Gastroesophageal sphincter (tissue), 4 donors: ENCODE measurements around the gene CCDC124. TPM values are rescaled to one million over a fixed set of nuclear protein-coding genes. Genes with fewer than 3 reads are reported as not detected.

ENCODE experiments used
- ATAC-seq: fragments of 150-250 bp; one replicate; pipeline ENCODE4 v1.9.1; 2016; ENCODE audit warnings: mild to moderate bottlenecking, moderate library complexity
- H3K27ac ChIP-seq, 4 donors: fragments of 200-600 bp; sonication (generic) in 3 of 4; 1 replicate in 3 of 4; 2 replicates in 1 of 4; pipeline ENCODE4 v1.5.1; 2016 to 2019
- H3K27me3 ChIP-seq: fragments of 200-600 bp; sonication (generic); one replicate; pipeline ENCODE4 v1.5.1; 2019
- H3K36me3 ChIP-seq, 2 donors: fragments of 200-600 bp; sonication (generic); one replicate each; pipeline ENCODE4 v1.5.1; 2019; ENCODE audit warnings: control low read depth in 1 of 2
- H3K4me1 ChIP-seq, 3 donors: fragments of 200-600 bp; sonication (generic); 1 replicate in 2 of 3; 2 replicates in 1 of 3; pipeline ENCODE4 v1.5.1; 2016 to 2019; ENCODE audit warnings: control low read depth in 2 of 3
- H3K4me3 ChIP-seq, 2 donors: fragments of 200-600 bp; sonication (generic); one replicate each; pipeline ENCODE4 v1.5.1; 2019; ENCODE audit warnings: mild to moderate bottlenecking in 1 of 2, moderate library complexity in 1 of 2
- H3K9me3 ChIP-seq, 3 donors: fragments of 200-600 bp; sonication (generic); one replicate each; pipeline ENCODE4 v1.5.1; 2017 to 2019; ENCODE audit warnings: control low read depth in 2 of 3
- EP300 ChIP-seq: sonication (generic); formaldehyde crosslinking; IDR thresholded peaks from one replicate; pipeline ENCODE4 v1.6.1; 2017; ENCODE audit warnings: antibody characterized with exemption, mild to moderate bottlenecking
- POLR2A ChIP-seq, 2 donors: fragments of 450-650 bp; IDR thresholded peaks; one replicate each; pipeline ENCODE4 v1.6.1; 2017; ENCODE audit warnings: antibody characterized with exemption in 2 of 2, mild to moderate bottlenecking in 2 of 2, moderate library complexity in 1 of 2
- POLR2AphosphoS5 ChIP-seq: sonication (generic); formaldehyde crosslinking; IDR thresholded peaks from one replicate; pipeline ENCODE4 v1.6.1; 2017; ENCODE audit warnings: antibody characterized with exemption
- WGBS, 2 donors: methylation state at CpG; one replicate each; pipeline ENCODE4 v1.1.5; 2018; ENCODE audit warnings: low coverage in 1 of 2; 5-methylcytosine and 5-hydroxymethylcytosine counted together
- total RNA-seq, 4 donors: library from RNA; depleted of rRNA; stranded (reverse); fragments of >200 nt; gene quantifications; one replicate each; pipeline ENCODE4 v1.1.0, GENCODE V29; 2016
- TF ChIP-seq, protein P1 (sequence below), 4 experiments: fragments of 200-600 bp in 2 of 4; fragments of 450-650 bp in 2 of 4; sonication (generic) in 1 of 4; IDR thresholded peaks; one replicate each; pipeline ENCODE4 v1.5.1; 2017 to 2019; ENCODE audit warnings: antibody characterized with exemption in 4 of 4, mild to moderate bottlenecking in 2 of 4, moderate library complexity in 2 of 4

CCDC124 gene
- total RNA-seq, 4 donors from 2014 or later, result 48.1 to 75.9 (median 56.6) TPM

GRCh38 chr19:17966129-17966483 is 33.3 kb downstream of the CCDC124 start:
- no peak overlapping the region for H3K4me3 ChIP-seq
- 63 to 67% methylated on average over 1 of the region's 2 CpGs for WGBS, 2 donors
- H3K27me3 ChIP-seq, result peaks cover 95% of the 10 kb centered on the region
- TF ChIP-seq POLR2AphosphoS5 (no peak), POLR2A (IDR thresholded peaks at IDR 0.05) (no peak), EP300 (no peak)
- TF ChIP-seq, protein P1, sequence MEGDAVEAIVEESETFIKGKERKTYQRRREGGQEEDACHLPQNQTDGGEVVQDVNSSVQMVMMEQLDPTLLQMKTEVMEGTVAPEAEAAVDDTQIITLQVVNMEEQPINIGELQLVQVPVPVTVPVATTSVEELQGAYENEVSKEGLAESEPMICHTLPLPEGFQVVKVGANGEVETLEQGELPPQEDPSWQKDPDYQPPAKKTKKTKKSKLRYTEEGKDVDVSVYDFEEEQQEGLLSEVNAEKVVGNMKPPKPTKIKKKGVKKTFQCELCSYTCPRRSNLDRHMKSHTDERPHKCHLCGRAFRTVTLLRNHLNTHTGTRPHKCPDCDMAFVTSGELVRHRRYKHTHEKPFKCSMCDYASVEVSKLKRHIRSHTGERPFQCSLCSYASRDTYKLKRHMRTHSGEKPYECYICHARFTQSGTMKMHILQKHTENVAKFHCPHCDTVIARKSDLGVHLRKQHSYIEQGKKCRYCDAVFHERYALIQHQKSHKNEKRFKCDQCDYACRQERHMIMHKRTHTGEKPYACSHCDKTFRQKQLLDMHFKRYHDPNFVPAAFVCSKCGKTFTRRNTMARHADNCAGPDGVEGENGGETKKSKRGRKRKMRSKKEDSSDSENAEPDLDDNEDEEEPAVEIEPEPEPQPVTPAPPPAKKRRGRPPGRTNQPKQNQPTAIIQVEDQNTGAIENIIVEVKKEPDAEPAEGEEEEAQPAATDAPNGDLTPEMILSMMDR (IDR thresholded peaks at IDR 0.05), result no peak
- peaks cover 0 to 13% (median 0%) of the 10 kb centered on the region in 3 donors for H3K4me1 ChIP-seq
- ATAC-seq, result no peak
- H3K9me3 ChIP-seq, result no peaks in the 10 kb centered on the region
- no peaks in the 10 kb centered on the region for H3K36me3 ChIP-seq
- H3K27ac ChIP-seq, result no peak overlapping the region

GRCh38 chr19:17966550-17967256 is 33.9 kb downstream of the CCDC124 start, which contains the start of gene KCNN1:
Gene KCNN1 (plus strand): TSS chr19:17967107. CDS start chr19:17973889, 6,782 bp downstream.
- ATAC-seq, result peak; percentile 61

GRCh38 chr19:17967257-17968051 is 34.6 kb downstream of the CCDC124 start:
- peak overlapping the region in 1 of 2 donors; percentile 32 for H3K4me3 ChIP-seq
- WGBS, 2 donors, result 0% methylated on average over 2 of the region's 35 CpGs; no CpG with 5 or more reads in 1 of the 2 donors
- TF ChIP-seq EP300 (no peak), POLR2A (IDR thresholded peaks at IDR 0.05) (no peak), POLR2AphosphoS5 (no peak)
- TF ChIP-seq, protein P1 (IDR thresholded peaks at IDR 0.05), result no peak
- H3K9me3 ChIP-seq, result no peaks in the 10 kb centered on the region
- H3K36me3 ChIP-seq, result no peaks in the 10 kb centered on the region
- H3K27ac ChIP-seq, result no peak overlapping the region
- H3K4me1 ChIP-seq, result peaks cover 0 to 13% (median 0%) of the 10 kb centered on the region in 3 donors
- peaks cover 92% of the 10 kb centered on the region for H3K27me3 ChIP-seq
- no peak for ATAC-seq

More at GRCh38 chr19:17966550-17967256, 33.9 kb downstream of the CCDC124 start, which contains the start of gene KCNN1:
- no peaks in the 10 kb centered on the region for H3K9me3 ChIP-seq
- H3K4me1 ChIP-seq, result peaks cover 0 to 13% (median 0%) of the 10 kb centered on the region in 3 donors
- TF ChIP-seq POLR2AphosphoS5 (no peak), EP300 (no peak)
- TF ChIP-seq, protein P1 (IDR thresholded peaks at IDR 0.05), result no peak
- peak within 1 kb of the TSS in 1 of 2 donors; percentile 32 for H3K4me3 ChIP-seq
- no peak within 1 kb of the TSS for H3K27ac ChIP-seq
- H3K36me3 ChIP-seq, result no peaks in the 10 kb centered on the region
- 4% methylated on average over 5 of the region's 59 CpGs; no CpG with 5 or more reads in 1 of the 2 donors for WGBS, 2 donors
- peaks cover 95% of the 10 kb centered on the region for H3K27me3 ChIP-seq

DNA sequence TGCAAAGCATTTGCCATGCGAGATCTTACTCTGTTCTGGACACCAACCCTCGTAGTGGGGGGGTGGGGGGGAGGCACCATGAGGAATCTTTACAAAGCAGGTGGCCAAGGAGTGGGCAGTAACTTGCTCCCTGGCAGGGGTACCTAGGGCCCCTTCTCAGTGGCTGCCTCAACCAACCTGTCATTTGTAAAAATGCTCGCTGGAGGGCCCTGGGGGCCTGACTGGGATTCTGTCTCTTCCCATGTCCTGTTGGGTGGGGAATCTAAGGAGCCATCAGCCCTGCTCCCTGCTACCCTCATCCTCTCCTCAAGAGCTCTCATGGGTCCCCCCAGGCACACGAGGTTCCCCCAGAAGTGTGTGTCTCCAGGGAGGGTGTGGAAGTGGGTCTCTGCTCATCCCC is 35.5 kb downstream of the CCDC124 start:
- no peak for ATAC-seq
- Histone ChIP-seq H3K27me3 (peaks cover 83% of the 10 kb centered on the region), H3K9me3 (no peaks in the 10 kb centered on the region), H3K4me1 (peaks cover 0 to 13% (median 0%) of the 10 kb centered on the region in 3 donors), H3K36me3 (no peaks in the 10 kb centered on the region), H3K27ac (no peak overlapping the region), H3K4me3 (no peak overlapping the region)
- no peak for TF ChIP-seq EP300
- no peak for TF ChIP-seq POLR2A (IDR thresholded peaks at IDR 0.05)
- TF ChIP-seq, protein P1 (IDR thresholded peaks at IDR 0.05), result no peak
- no peak for TF ChIP-seq POLR2AphosphoS5
- WGBS, 2 donors, result 42% methylated on average over 2 of the region's 4 CpGs; no CpG with 5 or more reads in 1 of the 2 donors
